K562 (cell line): ENCODE measurements around the gene TEX9.

ENCODE experiments used
- AFF1 ChIP-seq, 2 experiments: fragments of 450-650 bp; IDR thresholded peaks; 2 replicates each; pipeline ENCODE4 v1.6.1; 2018; ENCODE audit warnings: mild to moderate bottlenecking in 2 of 2, low read depth in 1 of 2; ENCODE audit not compliant: partially characterized antibody in 2 of 2
- CBX2 ChIP-seq: fragments of 200-600 bp; sonication (generic); IDR thresholded peaks from one replicate; pipeline ENCODE4 v1.6.1; 2012; ENCODE audit warnings: mild to moderate bottlenecking, low read length, inconsistent platforms; ENCODE audit not compliant: insufficient read depth, poor library complexity, severe bottlenecking
- CHD2 ChIP-seq: IDR thresholded peaks from 2 replicates; pipeline ENCODE4 v1.6.1; 2011; ENCODE audit warnings: low read depth, low read length
- CREM ChIP-seq: IDR thresholded peaks from 2 replicates; pipeline ENCODE4 v1.6.1; 2014; ENCODE audit warnings: antibody characterized with exemption, low read depth
- POLR2AphosphoS5 ChIP-seq: IDR thresholded peaks from 2 replicates; pipeline ENCODE4 v1.6.1; 2011; ENCODE audit warnings: mild to moderate bottlenecking, low read depth, low read length, moderate library complexity; ENCODE audit not compliant: control insufficient read depth, insufficient read depth
- TARDBP ChIP-seq: fragments of 450-650 bp; IDR thresholded peaks from 2 replicates; pipeline ENCODE4 v1.6.1; 2016
- TFAM ChIP-seq: fragments of 250-450 bp; sonication (Bioruptor Pico); conservative IDR thresholded peaks from 2 replicates; pipeline ENCODE4 v1.5.0; 2021; ENCODE audit warnings: mild to moderate bottlenecking, moderate library complexity
- ZBTB1 ChIP-seq: sonication (generic); formaldehyde crosslinking; IDR thresholded peaks from 2 replicates; pipeline ENCODE4 v1.8.1; 2023; ENCODE audit warnings: missing genetic modification reagents, low read depth, mild to moderate bottlenecking, borderline replicate concordance
- ZMIZ1 ChIP-seq, 2 experiments: fragments of 150-350 bp in 1 of 2; IDR thresholded peaks; 2 replicates each; pipeline ENCODE4 v1.6.1; 2012 to 2016; ENCODE audit warnings: low read depth in 2 of 2, low read length in 2 of 2, mild to moderate bottlenecking in 1 of 2, moderate library complexity in 1 of 2
- TF ChIP-seq, protein P1 (sequence below): fragments of 250-450 bp; sonication (Bioruptor Pico); IDR thresholded peaks from 2 replicates; pipeline ENCODE4 v1.8.0; 2022; ENCODE audit warnings: moderate library complexity, mild to moderate bottlenecking, inconsistent platforms
- TF ChIP-seq, protein P2 (sequence below), 3 experiments: IDR thresholded peaks in 2 of 3; conservative IDR thresholded peaks in 1 of 3; 2 replicates each; pipeline ENCODE4 v1.5.1; 2011 to 2012; ENCODE audit warnings: low read length in 3 of 3, mild to moderate bottlenecking in 3 of 3, control low read depth in 2 of 3, improper control_type of control experiment in 1 of 3, inconsistent platforms in 1 of 3, low read depth in 1 of 3, mixed read lengths in 1 of 3, moderate library complexity in 1 of 3; ENCODE audit not compliant: insufficient read depth in 2 of 3
- TF ChIP-seq, protein P3 (sequence below): sonication (generic); formaldehyde crosslinking; IDR thresholded peaks from 2 replicates; pipeline ENCODE4 v1.8.0; 2022; ENCODE audit warnings: mild to moderate bottlenecking, missing genetic modification reagents

DNA sequence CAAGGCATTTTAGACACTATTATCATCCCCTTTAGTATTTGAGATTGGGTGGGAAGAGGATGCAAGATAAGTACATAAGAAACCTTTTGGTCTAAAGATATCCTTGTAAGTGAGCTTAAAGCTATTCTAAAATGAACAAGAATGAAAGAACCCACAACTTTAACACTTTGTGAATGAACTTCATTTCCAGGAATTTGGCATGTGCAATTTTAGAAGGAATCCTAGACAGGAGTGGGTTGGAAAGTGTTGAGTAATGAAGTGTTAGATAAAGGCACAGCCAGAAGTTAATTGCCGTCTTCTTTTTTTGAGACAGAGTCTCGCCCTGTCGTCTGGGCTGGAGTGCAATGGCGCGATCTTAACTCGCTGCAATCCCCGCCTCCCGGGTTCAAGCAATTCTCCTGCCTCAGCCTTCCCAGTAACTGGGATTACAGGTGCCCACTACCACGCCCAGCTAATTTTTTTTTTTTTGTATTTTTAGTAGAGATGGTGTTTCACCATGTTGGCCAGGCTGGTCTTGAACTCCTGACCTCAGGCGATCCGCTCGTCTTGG lies 13.2 kb upstream of the TEX9 start:
- no peak for TF ChIP-seq CREM
- TF ChIP-seq, protein P1, sequence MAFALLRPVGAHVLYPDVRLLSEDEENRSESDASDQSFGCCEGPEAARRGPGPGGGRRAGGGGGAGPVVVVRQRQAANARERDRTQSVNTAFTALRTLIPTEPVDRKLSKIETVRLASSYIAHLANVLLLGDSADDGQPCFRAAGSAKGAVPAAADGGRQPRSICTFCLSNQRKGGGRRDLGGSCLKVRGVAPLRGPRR (CRISPR knock-in tag), result no peak
- TF ChIP-seq TFAM (CRISPR knock-in tag), result no peak
- no peak for TF ChIP-seq TARDBP
- TF ChIP-seq, protein P2, sequence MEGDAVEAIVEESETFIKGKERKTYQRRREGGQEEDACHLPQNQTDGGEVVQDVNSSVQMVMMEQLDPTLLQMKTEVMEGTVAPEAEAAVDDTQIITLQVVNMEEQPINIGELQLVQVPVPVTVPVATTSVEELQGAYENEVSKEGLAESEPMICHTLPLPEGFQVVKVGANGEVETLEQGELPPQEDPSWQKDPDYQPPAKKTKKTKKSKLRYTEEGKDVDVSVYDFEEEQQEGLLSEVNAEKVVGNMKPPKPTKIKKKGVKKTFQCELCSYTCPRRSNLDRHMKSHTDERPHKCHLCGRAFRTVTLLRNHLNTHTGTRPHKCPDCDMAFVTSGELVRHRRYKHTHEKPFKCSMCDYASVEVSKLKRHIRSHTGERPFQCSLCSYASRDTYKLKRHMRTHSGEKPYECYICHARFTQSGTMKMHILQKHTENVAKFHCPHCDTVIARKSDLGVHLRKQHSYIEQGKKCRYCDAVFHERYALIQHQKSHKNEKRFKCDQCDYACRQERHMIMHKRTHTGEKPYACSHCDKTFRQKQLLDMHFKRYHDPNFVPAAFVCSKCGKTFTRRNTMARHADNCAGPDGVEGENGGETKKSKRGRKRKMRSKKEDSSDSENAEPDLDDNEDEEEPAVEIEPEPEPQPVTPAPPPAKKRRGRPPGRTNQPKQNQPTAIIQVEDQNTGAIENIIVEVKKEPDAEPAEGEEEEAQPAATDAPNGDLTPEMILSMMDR (IDR thresholded peaks at IDR 0.05 in 2 of 3, conservative IDR thresholded peaks at IDR 0.05 in 1 of 3; ENCODE audit: insufficient read depth in 2 of 3, low read depth in 1 of 3, low read length in 3 of 3), result no peak
- no peak for TF ChIP-seq POLR2AphosphoS5
- TF ChIP-seq AFF1 (IDR thresholded peaks at IDR 0.05; ENCODE audit: low read depth in 1 of 2, partially characterized antibody in 2 of 2), result no peak
- TF ChIP-seq CBX2, result no peak
- no peak for TF ChIP-seq ZBTB1 (CRISPR knock-in tag)
- TF ChIP-seq ZMIZ1 (IDR thresholded peaks at IDR 0.05; ENCODE audit: low read depth in 2 of 2, low read length in 2 of 2), result no peak
- no peak for TF ChIP-seq CHD2
- TF ChIP-seq, protein P3, sequence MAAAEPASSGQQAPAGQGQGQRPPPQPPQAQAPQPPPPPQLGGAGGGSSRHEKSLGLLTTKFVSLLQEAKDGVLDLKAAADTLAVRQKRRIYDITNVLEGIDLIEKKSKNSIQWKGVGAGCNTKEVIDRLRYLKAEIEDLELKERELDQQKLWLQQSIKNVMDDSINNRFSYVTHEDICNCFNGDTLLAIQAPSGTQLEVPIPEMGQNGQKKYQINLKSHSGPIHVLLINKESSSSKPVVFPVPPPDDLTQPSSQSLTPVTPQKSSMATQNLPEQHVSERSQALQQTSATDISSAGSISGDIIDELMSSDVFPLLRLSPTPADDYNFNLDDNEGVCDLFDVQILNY (CRISPR knock-in tag), result no peak
